K562 (cell line): ENCODE results near the gene ARHGAP4. TPM values are rescaled to one million over a fixed set of nuclear protein-coding genes. Genes with fewer than 3 reads are reported as not detected.

Experiments
- CBX5 ChIP-seq: IDR thresholded peaks from 2 replicates; pipeline ENCODE4 v1.6.1; 2014; ENCODE audit warnings: low read depth, borderline replicate concordance
- DEAF1 ChIP-seq: fragments of 450-650 bp; formaldehyde crosslinking; IDR thresholded peaks from 2 replicates; pipeline ENCODE4 v1.4.0; 2020; ENCODE audit warnings: mild to moderate bottlenecking, moderate library complexity
- ETS2 ChIP-seq: IDR thresholded peaks from 2 replicates; pipeline ENCODE4 v1.6.1; 2016; ENCODE audit warnings: borderline replicate concordance, missing genetic modification characterization, mild to moderate bottlenecking, moderate library complexity, missing compliant biosample characterization; ENCODE audit not compliant: poor library complexity, severe bottlenecking
- FOXJ2 ChIP-seq: fragments of 200-800 bp; sonication (Bioruptor generic); IDR thresholded peaks from 2 replicates; pipeline ENCODE4 v1.6.1; 2016; ENCODE audit warnings: missing genetic modification characterization, missing compliant biosample characterization
- HEY1 ChIP-seq: fragments of 250-450 bp; sonication (Bioruptor Pico); IDR thresholded peaks from 2 replicates; pipeline ENCODE4 v1.5.0; 2020; ENCODE audit warnings: mild to moderate bottlenecking, moderate library complexity, borderline replicate concordance
- HMG20A ChIP-seq: fragments of 450-650 bp; formaldehyde crosslinking; conservative IDR thresholded peaks from 2 replicates; pipeline ENCODE4 v1.4.0; 2020; ENCODE audit warnings: mild to moderate bottlenecking, mixed read lengths
- HMGN3 ChIP-seq: IDR thresholded peaks from 2 replicates; pipeline ENCODE4 v1.6.1; 2011; ENCODE audit warnings: borderline replicate concordance, low read depth, mild to moderate bottlenecking, mixed read lengths, low read length; ENCODE audit not compliant: insufficient read length; ENCODE audit errors: extremely low read depth
- HNRNPK ChIP-seq: fragments of 200-400 bp; formaldehyde crosslinking; IDR thresholded peaks from one replicate; pipeline ENCODE4 v1.6.1; 2018; ENCODE audit warnings: mild to moderate bottlenecking, low read depth, low read length; ENCODE audit not compliant: poor library complexity, severe bottlenecking
- IRF1 ChIP-seq: sonication (generic); formaldehyde crosslinking; IDR thresholded peaks from 2 replicates; pipeline ENCODE4 v1.8.0; 2022; ENCODE audit warnings: missing genetic modification reagents, mild to moderate bottlenecking, borderline replicate concordance
- LCOR ChIP-seq: sonication (generic); formaldehyde crosslinking; IDR thresholded peaks from 2 replicates; pipeline ENCODE4 v1.8.0; 2022; ENCODE audit warnings: mild to moderate bottlenecking, missing genetic modification reagents
- MAFG ChIP-seq: fragments of 450-650 bp; conservative IDR thresholded peaks from 2 replicates; pipeline ENCODE4 v1.6.1; 2016; ENCODE audit warnings: missing genetic modification characterization, missing compliant biosample characterization
- MAX ChIP-seq: sonication (generic); formaldehyde crosslinking; IDR thresholded peaks from 2 replicates; pipeline ENCODE4 v1.9.0; 2022; ENCODE audit warnings: mild to moderate bottlenecking, missing genetic modification reagents
- MBD1 ChIP-seq: fragments of 250-450 bp; sonication (Bioruptor Pico); IDR thresholded peaks from 2 replicates; pipeline ENCODE4 v1.8.0; 2022; ENCODE audit warnings: inconsistent platforms
- MEF2D ChIP-seq: conservative IDR thresholded peaks from 2 replicates; pipeline ENCODE4 v1.6.1; 2016; ENCODE audit warnings: low read depth, missing genetic modification characterization, missing compliant biosample characterization
- PHTF2 ChIP-seq: fragments of 250-450 bp; sonication (Bioruptor Pico); IDR thresholded peaks from 2 replicates; pipeline ENCODE4 v1.5.0; 2021; ENCODE audit warnings: mild to moderate bottlenecking
- RAD21 ChIP-seq, 2 experiments: fragments of 250-450 bp in 1 of 2; fragments of 450-650 bp in 1 of 2; sonication (Bioruptor Pico) in 1 of 2; formaldehyde crosslinking in 1 of 2; IDR thresholded peaks in 1 of 2; conservative IDR thresholded peaks in 1 of 2; 2 replicates each; pipeline versions ENCODE4 v1.4.0 to v1.8.0; 2020 to 2022; ENCODE audit warnings: mild to moderate bottlenecking in 2 of 2, moderate library complexity in 1 of 2
- STAG1 ChIP-seq: sonication (generic); formaldehyde crosslinking; IDR thresholded peaks from 2 replicates; pipeline ENCODE4 v1.5.0; 2020; ENCODE audit warnings: missing genetic modification reagents, borderline replicate concordance
- polyA plus RNA-seq, 8 experiments: library from polyadenylated mRNA; depleted of rRNA in 4 of 8; stranded (reverse) in 5 of 8; unstranded in 3 of 8; fragments of >200 nt; fragmentation: Nextera tagmentation in 2 of 8; fragmentation: Illumina TruSeq in 1 of 8; extraction: Ambion mirVana in 2 of 8; extraction: Trizol in 1 of 8; gene quantifications; 2 replicates each; pipeline versions ENCODE4 v1.2.1 to v1.2.3, GENCODE V29; 2011 to 2014; ENCODE audit warnings: inconsistent platforms in 1 of 8, missing spikeins in 1 of 8
- total RNA-seq, 7 experiments: library from RNA; depleted of rRNA in 6 of 7; stranded (reverse); fragments of >200 nt in 6 of 7; fragmentation: Illumina TruSeq in 2 of 7; extraction: Trizol in 2 of 7; gene quantifications; 2 replicates each; pipeline versions ENCODE4 v1.2.1 to v1.2.3, GENCODE V29; 2011 to 2021; ENCODE audit warnings: low replicate concordance in 1 of 7
- TF ChIP-seq, protein P1 (sequence below): fragments of 200-800 bp; sonication (Bioruptor generic); IDR thresholded peaks from 2 replicates; pipeline ENCODE4 v1.6.1; 2017; ENCODE audit warnings: missing genetic modification characterization, missing compliant biosample characterization
- TF ChIP-seq, protein P2 (sequence below): fragments of 450-650 bp; conservative IDR thresholded peaks from 2 replicates; pipeline ENCODE4 v1.6.1; 2016; ENCODE audit warnings: missing genetic modification characterization, low read depth, mild to moderate bottlenecking, missing compliant biosample characterization, moderate library complexity

ARHGAP4 gene
- total and polyA plus RNA-seq, 9 of the 15 experiments (the other 6 are each of a cell fraction or from before 2014, with no cell fraction given), result 0.30 to 81.8 (median 13.5) TPM

DNA sequence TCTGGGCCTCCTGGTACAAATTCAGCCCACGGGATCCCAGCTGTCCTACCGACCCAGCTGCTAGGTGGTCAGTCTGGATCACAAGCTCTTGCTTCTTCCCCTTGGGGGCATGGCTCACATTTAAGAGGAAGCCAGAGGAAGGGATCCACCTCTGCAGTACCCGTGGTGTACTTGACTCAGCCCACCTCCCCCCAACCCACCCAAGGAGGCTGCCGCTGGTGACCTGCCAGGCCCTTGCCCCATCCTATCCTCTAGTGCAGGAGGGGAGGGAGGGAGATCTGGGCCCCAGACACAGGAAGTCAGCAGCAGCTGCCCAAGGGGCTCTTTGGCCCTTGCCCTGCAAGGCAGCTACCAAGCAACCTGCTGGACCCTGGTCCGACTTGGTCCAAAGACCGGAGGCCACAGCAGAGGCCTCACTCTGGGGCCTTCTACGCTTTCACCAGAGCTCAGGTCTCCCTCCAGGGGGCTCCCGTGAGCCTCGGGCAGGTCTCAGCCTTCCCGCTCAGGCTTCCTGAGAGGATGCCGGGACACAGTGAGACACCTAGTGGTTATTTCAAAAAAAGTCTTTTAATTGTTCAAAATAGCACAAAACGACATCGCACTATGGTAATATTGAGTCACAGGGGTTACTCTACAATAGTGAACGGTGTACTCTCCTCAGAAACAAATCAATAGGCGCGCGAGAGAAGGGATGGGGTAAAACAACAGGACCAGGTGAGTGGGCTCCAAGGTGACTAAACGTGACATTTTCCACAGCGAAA, 21.1 kb upstream of the ARHGAP4 start (continued):
- TF ChIP-seq HNRNPK (no peak), MEF2D (no peak), MAX (CRISPR knock-in tag) (no peak), RAD21 (CRISPR knock-in tag; conservative IDR thresholded peaks at IDR 0.05 in 1 of 2, IDR thresholded peaks at IDR 0.05 in 1 of 2) (peak; percentile 74), IRF1 (CRISPR knock-in tag) (no peak), PHTF2 (CRISPR knock-in tag) (no peak), HMG20A (no peak), CBX5 (no peak), HMGN3 (no peak), MAFG (no peak), STAG1 (peak; percentile 45; the same call in 1 of the 2 replicates), DEAF1 (peak; percentile 65), MBD1 (0 out of 2 replicates have a peak, but pooled peaks have one; percentile 26), FOXJ2 (tag) (no peak), ETS2 (tag) (no peak), HEY1 (no peak), LCOR (CRISPR knock-in tag) (no peak)
- TF ChIP-seq, protein P1, sequence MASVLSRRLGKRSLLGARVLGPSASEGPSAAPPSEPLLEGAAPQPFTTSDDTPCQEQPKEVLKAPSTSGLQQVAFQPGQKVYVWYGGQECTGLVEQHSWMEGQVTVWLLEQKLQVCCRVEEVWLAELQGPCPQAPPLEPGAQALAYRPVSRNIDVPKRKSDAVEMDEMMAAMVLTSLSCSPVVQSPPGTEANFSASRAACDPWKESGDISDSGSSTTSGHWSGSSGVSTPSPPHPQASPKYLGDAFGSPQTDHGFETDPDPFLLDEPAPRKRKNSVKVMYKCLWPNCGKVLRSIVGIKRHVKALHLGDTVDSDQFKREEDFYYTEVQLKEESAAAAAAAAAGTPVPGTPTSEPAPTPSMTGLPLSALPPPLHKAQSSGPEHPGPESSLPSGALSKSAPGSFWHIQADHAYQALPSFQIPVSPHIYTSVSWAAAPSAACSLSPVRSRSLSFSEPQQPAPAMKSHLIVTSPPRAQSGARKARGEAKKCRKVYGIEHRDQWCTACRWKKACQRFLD (CRISPR knock-in tag), result no peak
- TF ChIP-seq, protein P2, sequence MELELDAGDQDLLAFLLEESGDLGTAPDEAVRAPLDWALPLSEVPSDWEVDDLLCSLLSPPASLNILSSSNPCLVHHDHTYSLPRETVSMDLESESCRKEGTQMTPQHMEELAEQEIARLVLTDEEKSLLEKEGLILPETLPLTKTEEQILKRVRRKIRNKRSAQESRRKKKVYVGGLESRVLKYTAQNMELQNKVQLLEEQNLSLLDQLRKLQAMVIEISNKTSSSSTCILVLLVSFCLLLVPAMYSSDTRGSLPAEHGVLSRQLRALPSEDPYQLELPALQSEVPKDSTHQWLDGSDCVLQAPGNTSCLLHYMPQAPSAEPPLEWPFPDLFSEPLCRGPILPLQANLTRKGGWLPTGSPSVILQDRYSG (tag), result no peak
